H1 (cell line): ENCODE measurements around the gene ANAPC15. TPM values are rescaled to one million over a fixed set of nuclear protein-coding genes. Genes with fewer than 3 reads are reported as not detected.

Source experiments
- RXRA ChIP-seq: IDR thresholded peaks from 2 replicates; pipeline ENCODE4 v1.6.1; 2011; ENCODE audit warnings: low read depth, mild to moderate bottlenecking, low read length, moderate library complexity; ENCODE audit not compliant: insufficient read depth
- polyA plus RNA-seq, 7 experiments: library from polyadenylated mRNA; depleted of rRNA in 3 of 7; stranded (reverse) in 5 of 7; unstranded in 2 of 7; fragments of >200 nt in 5 of 7; fragments of 200-250 nt in 2 of 7; gene quantifications; 1 replicate in 5 of 7; 2 replicates in 1 of 7; 4 replicates in 1 of 7; pipeline versions ENCODE4 v1.2.1 to v1.2.3, GENCODE V29; 2011 to 2013; ENCODE audit warnings: missing spikeins in 2 of 7, mixed read lengths in 2 of 7
- total RNA-seq: library from RNA; stranded (reverse); fragmentation: NEBNext Ultra II Directional; extraction: Animal tissue kit (Norgen Biotek cat#: 25700); gene quantifications from 2 replicates; pipeline ENCODE4 v1.2.1, GENCODE V29; 2021

The ANAPC15 gene
- total and polyA plus RNA-seq, 2 of the 8 experiments (the other 6 are each of a cell fraction or from before 2014, with no cell fraction given): 66.2 to 74.9 TPM

DNA sequence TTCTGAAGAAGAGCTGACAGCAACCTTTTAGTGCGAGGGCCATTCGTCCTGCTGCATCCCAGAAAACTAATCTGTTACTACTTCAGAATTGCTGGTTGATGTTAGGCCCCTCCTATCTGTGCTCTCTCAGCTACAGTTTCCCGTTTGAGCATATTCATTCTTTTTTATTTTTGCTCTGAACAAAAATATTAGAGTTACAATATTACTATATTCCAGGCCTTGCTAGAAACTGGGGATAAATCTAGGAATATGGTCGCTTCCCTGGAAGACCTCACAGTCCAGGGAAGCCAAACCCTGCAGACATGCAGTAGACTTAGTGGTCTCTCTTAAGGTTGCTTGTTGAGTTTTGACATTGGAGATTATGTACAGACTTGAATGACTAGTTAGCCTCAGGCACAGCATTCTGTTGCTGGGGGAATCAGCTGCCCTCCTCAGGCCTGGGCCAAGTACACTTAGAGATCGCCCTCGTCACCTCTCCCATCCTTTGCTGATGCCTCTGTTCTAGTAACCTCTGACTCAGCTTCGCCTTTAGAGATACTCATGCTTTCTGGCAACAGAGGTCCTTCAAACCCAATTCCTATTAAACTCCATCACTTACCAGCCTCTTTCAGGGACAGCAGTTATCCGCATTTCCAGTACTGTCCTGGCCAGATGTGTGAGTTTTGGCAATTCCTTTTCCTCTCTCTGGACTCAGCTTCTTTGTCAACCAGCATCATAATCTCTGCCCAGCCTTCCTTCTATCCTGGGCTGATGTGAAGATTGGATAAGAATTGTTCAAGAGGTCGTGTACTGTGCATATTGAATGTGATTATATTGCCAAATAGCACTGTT is 698 bp upstream of the ANAPC15 start (continued):
- TF ChIP-seq RXRA: no peak
